Stimulated activated CD4-positive, alpha-beta T cell treated with anti-CD3 and anti-CD28 coated beads, Interleukin-15, amount 100 ng/mL, for 1 hour (primary cell): Measurements from ENCODE around the gene SLC23A3.

ENCODE experiments used
- DNase-seq, 2 donors: peaks; one replicate each; pipeline ENCODE4 v3.0.0-alpha.2; 2020; ENCODE audit warnings: low read depth in 1 of 2, low spot score in 1 of 2

Gene SLC23A3

GRCh38 chr2:219116776-219117646 is 52.8 kb downstream of the SLC23A3 start:
- no peak for DNase-seq

- no peak for DNase-seq
Measured at GRCh38 chr2:219112651-219113338, 57.0 kb downstream of the SLC23A3 start.

GRCh38 chr2:219112062-219112406 is 57.8 kb downstream of the SLC23A3 start:
- DNase-seq: no peak
